GM23338 (cell line): ENCODE results near the gene CRYGA. TPM values are rescaled to one million over a fixed set of nuclear protein-coding genes. Genes with fewer than 3 reads are reported as not detected.
A peak's percentile ranks its signal among the peaks of the same experiment; 100 is the strongest.

Source experiments
- ATAC-seq: fragments of 200-7000 bp; cut with Tn5 transposase; 3 replicates; pipeline ENCODE4 v1.9.1; 2020
- DNase-seq: peaks from one replicate; pipeline ENCODE4 v3.0.0-alpha.2; 2015; ENCODE audit warnings: low spot score
- H2AFZ ChIP-seq: fragments of 200-600 bp; sonication (generic); 2 replicates; pipeline ENCODE4 v1.8.0; 2016; ENCODE audit warnings: antibody characterized with exemption, mild to moderate bottlenecking, moderate library complexity
- H3F3A ChIP-seq: fragments of 200-600 bp; sonication (generic); replicated peaks from 2 replicates; pipeline ENCODE4 v1.8.0; 2017; ENCODE audit warnings: antibody characterized with exemption, mixed run types, low read depth
- H3K27ac ChIP-seq: fragments of 200-600 bp; sonication (generic); 2 replicates; pipeline ENCODE4 v1.6.1; 2016; ENCODE audit warnings: low read depth
- H3K27me3 ChIP-seq: fragments of 200-600 bp; sonication (generic); 2 replicates; pipeline ENCODE4 v1.8.0; 2016; ENCODE audit warnings: mild to moderate bottlenecking, mixed run types, moderate library complexity; ENCODE audit not compliant: insufficient read depth
- H3K36me3 ChIP-seq: fragments of 200-600 bp; sonication (generic); 2 replicates; pipeline ENCODE4 v1.8.0; 2016; ENCODE audit warnings: mild to moderate bottlenecking; ENCODE audit not compliant: insufficient read depth
- H3K4me1 ChIP-seq: fragments of 200-600 bp; sonication (generic); 2 replicates; pipeline ENCODE4 v1.8.0; 2016; ENCODE audit warnings: mild to moderate bottlenecking, moderate library complexity; ENCODE audit not compliant: insufficient read depth
- H3K4me2 ChIP-seq: fragments of 200-600 bp; sonication (generic); 2 replicates; pipeline ENCODE4 v1.7.1; 2017; ENCODE audit warnings: mixed run types
- H3K4me3 ChIP-seq: fragments of 200-600 bp; sonication (generic); 2 replicates; pipeline ENCODE4 v1.6.1; 2016; ENCODE audit warnings: mixed run types
- H3K79me2 ChIP-seq: fragments of 200-600 bp; sonication (generic); replicated peaks from 2 replicates; pipeline ENCODE4 v1.8.0; 2017; ENCODE audit warnings: mild to moderate bottlenecking; ENCODE audit not compliant: insufficient read depth
- H3K9me2 ChIP-seq: fragments of 200-600 bp; sonication (generic); 2 replicates; pipeline ENCODE4 v1.8.0; 2017; ENCODE audit not compliant: insufficient read depth
- H4K20me1 ChIP-seq: fragments of 200-600 bp; sonication (generic); replicated peaks from 2 replicates; pipeline ENCODE4 v1.8.0; 2017; ENCODE audit warnings: mild to moderate bottlenecking; ENCODE audit not compliant: insufficient read depth
- H3K27ac Mint-ChIP-seq: 2 replicates; pipeline ENCODE4 v1.8.0; 2020; ENCODE audit warnings: inconsistent platforms, mild to moderate bottlenecking, moderate library complexity, mixed read lengths
- H3K27me3 Mint-ChIP-seq: 3 replicates; pipeline ENCODE4 v1.8.0; 2022; ENCODE audit warnings: low read depth, mild to moderate bottlenecking, moderate library complexity, mixed read lengths, inconsistent platforms; ENCODE audit not compliant: insufficient read depth, poor library complexity
- H3K36me3 Mint-ChIP-seq: 3 replicates; pipeline ENCODE4 v1.8.0; 2021; ENCODE audit warnings: low read depth, mild to moderate bottlenecking, inconsistent platforms, moderate library complexity, mixed read lengths
- H3K4me1 Mint-ChIP-seq: 3 replicates; pipeline ENCODE4 v1.8.0; 2020; ENCODE audit warnings: mild to moderate bottlenecking, inconsistent platforms, mixed read lengths
- H3K4me3 Mint-ChIP-seq: 3 replicates; pipeline ENCODE4 v1.8.0; 2021; ENCODE audit warnings: moderate library complexity, mild to moderate bottlenecking, inconsistent platforms, mixed read lengths
- H3K9me3 Mint-ChIP-seq: 3 replicates; pipeline ENCODE4 v1.8.0; 2020; ENCODE audit warnings: moderate library complexity, mild to moderate bottlenecking, inconsistent platforms, mixed read lengths
- CREB1 ChIP-seq: fragments of 250-450 bp; sonication (Bioruptor Pico); IDR thresholded peaks from 2 replicates; pipeline ENCODE4 v1.5.0; 2020; ENCODE audit warnings: low read depth, mild to moderate bottlenecking, moderate library complexity
- CTCF ChIP-seq, 2 experiments: fragments of 200-600 bp in 1 of 2; sonication (generic) in 1 of 2; conservative IDR thresholded peaks; 2 replicates each; pipeline versions ENCODE4 v1.5.1 to v1.6.1; 2016 to 2017; ENCODE audit warnings: antibody characterized with exemption in 2 of 2, low read depth in 2 of 2, mild to moderate bottlenecking in 2 of 2, moderate library complexity in 1 of 2
- NANOG ChIP-seq: IDR thresholded peaks from 2 replicates; pipeline ENCODE4 v1.6.1; 2016; ENCODE audit warnings: antibody characterized with exemption, borderline replicate concordance
- POLR2AphosphoS5 ChIP-seq: IDR thresholded peaks from 2 replicates; pipeline ENCODE4 v1.6.1; 2016; ENCODE audit warnings: antibody characterized with exemption, low read depth
- STAT1 ChIP-seq: IDR thresholded peaks from one replicate; pipeline ENCODE4 v1.6.1; 2016; ENCODE audit warnings: antibody characterized with exemption; ENCODE audit not compliant: unreplicated experiment
- ZNF114 ChIP-seq: fragments of 250-450 bp; sonication (Bioruptor Pico); IDR thresholded peaks from 2 replicates; pipeline ENCODE4 v1.5.0; 2020; ENCODE audit warnings: mild to moderate bottlenecking, moderate library complexity
- ZNF331 ChIP-seq: fragments of 250-450 bp; sonication (Bioruptor Pico); IDR thresholded peaks from 2 replicates; pipeline ENCODE4 v1.5.0; 2020; ENCODE audit warnings: low read depth, mild to moderate bottlenecking, moderate library complexity
- polyA plus RNA-seq: library from polyadenylated mRNA; unstranded; fragments of >200 nt; fragmentation: Nextera tagmentation; extraction: Ambion mirVana; gene quantifications from 2 replicates; pipeline ENCODE4 v1.2.1, GENCODE V29; 2016
- total RNA-seq: library from RNA; depleted of rRNA; stranded (reverse); fragments of >200 nt; shearing (Covaris generic); gene quantifications from 2 replicates; pipeline ENCODE4 v1.2.3, GENCODE V29; 2014
- TF ChIP-seq, protein P1 (sequence below): fragments of 250-450 bp; sonication (Bioruptor Pico); IDR thresholded peaks from 2 replicates; pipeline ENCODE4 v1.5.0; 2020; ENCODE audit warnings: mild to moderate bottlenecking, moderate library complexity
- TF ChIP-seq, protein P2 (sequence below): IDR thresholded peaks from 2 replicates; pipeline ENCODE4 v1.6.1; 2016; ENCODE audit warnings: antibody characterized with exemption
- TF ChIP-seq, protein P3 (sequence below): IDR thresholded peaks from one replicate; pipeline ENCODE4 v1.6.1; 2018; ENCODE audit warnings: antibody characterized with exemption; ENCODE audit not compliant: unreplicated experiment

The CRYGA gene
- total and polyA plus RNA-seq, 2 experiments from 2014 or later, result not detected

DNA sequence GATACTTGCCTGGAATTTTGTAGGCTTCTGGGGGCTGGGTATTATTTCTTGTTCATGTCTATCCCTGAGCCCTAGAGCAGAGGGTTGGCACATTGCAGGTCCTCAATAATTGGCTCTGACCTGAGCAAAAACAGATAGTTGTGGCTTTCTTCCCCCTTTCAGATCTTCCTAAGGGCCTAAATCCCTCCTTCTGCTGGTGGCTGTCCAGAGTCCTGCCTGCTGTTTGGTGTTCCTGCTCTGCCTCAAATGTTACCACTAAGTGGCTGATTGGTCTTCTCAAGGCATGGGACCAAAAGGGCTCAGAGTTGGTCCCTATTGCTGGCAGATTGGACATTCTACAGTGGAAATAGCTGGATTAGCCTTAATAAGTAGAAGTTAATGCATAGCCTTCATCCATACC, 16.4 kb downstream of the CRYGA start (continued):
- TF ChIP-seq, protein P1, sequence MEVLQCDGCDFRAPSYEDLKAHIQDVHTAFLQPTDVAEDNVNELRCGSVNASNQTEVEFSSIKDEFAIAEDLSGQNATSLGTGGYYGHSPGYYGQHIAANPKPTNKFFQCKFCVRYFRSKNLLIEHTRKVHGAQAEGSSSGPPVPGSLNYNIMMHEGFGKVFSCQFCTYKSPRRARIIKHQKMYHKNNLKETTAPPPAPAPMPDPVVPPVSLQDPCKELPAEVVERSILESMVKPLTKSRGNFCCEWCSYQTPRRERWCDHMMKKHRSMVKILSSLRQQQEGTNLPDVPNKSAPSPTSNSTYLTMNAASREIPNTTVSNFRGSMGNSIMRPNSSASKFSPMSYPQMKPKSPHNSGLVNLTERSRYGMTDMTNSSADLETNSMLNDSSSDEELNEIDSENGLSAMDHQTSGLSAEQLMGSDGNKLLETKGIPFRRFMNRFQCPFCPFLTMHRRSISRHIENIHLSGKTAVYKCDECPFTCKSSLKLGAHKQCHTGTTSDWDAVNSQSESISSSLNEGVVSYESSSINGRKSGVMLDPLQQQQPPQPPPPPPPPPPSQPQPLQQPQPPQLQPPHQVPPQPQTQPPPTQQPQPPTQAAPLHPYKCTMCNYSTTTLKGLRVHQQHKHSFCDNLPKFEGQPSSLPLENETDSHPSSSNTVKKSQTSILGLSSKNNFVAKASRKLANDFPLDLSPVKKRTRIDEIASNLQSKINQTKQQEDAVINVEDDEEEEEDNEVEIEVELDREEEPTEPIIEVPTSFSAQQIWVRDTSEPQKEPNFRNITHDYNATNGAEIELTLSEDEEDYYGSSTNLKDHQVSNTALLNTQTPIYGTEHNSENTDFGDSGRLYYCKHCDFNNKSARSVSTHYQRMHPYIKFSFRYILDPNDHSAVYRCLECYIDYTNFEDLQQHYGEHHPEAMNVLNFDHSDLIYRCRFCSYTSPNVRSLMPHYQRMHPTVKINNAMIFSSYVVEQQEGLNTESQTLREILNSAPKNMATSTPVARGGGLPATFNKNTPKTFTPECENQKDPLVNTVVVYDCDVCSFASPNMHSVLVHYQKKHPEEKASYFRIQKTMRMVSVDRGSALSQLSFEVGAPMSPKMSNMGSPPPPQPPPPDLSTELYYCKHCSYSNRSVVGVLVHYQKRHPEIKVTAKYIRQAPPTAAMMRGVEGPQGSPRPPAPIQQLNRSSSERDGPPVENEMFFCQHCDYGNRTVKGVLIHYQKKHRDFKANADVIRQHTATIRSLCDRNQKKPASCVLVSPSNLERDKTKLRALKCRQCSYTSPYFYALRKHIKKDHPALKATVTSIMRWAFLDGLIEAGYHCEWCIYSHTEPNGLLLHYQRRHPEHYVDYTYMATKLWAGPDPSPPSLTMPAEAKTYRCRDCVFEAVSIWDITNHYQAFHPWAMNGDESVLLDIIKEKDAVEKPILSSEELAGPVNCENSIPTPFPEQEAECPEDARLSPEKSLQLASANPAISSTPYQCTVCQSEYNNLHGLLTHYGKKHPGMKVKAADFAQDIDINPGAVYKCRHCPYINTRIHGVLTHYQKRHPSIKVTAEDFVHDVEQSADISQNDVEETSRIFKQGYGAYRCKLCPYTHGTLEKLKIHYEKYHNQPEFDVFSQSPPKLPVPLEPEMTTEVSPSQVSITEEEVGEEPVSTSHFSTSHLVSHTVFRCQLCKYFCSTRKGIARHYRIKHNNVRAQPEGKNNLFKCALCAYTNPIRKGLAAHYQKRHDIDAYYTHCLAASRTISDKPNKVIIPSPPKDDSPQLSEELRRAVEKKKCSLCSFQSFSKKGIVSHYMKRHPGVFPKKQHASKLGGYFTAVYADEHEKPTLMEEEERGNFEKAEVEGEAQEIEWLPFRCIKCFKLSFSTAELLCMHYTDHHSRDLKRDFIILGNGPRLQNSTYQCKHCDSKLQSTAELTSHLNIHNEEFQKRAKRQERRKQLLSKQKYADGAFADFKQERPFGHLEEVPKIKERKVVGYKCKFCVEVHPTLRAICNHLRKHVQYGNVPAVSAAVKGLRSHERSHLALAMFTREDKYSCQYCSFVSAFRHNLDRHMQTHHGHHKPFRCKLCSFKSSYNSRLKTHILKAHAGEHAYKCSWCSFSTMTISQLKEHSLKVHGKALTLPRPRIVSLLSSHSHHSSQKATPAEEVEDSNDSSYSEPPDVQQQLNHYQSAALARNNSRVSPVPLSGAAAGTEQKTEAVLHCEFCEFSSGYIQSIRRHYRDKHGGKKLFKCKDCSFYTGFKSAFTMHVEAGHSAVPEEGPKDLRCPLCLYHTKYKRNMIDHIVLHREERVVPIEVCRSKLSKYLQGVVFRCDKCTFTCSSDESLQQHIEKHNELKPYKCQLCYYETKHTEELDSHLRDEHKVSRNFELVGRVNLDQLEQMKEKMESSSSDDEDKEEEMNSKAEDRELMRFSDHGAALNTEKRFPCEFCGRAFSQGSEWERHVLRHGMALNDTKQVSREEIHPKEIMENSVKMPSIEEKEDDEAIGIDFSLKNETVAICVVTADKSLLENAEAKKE (CRISPR knock-in tag), result no peak

GRCh38 chr2:208146006-208146405, 17.4 kb downstream of the CRYGA start, which contains the start of gene CRYGB:
Gene CRYGB, minus strand, starts transcription at chr2:208146158. Its CDS starts 38 bp downstream, at chr2:208146120.
- Histone ChIP-seq H3K36me3 (no peaks in the 10 kb centered on the region), H4K20me1 (no peaks in the 10 kb centered on the region), H3K27me3 (no peaks in the 10 kb centered on the region), H3K79me2 (no peaks in the 10 kb centered on the region), H3K4me3 (no peak within 1 kb of the TSS), H3K27ac (no peak within 1 kb of the TSS), H3K4me2 (no peak within 1 kb of the TSS), H3K4me1 (peaks cover 38% of the 10 kb centered on the region), H2AFZ (peak within 1 kb of the TSS; percentile 95), H3K9me2 (0 out of 2 replicates have a peak, but pooled peaks cover 4% of the 10 kb centered on the region), H3F3A (no peaks in the 10 kb centered on the region)
- H3K27ac Mint-ChIP-seq, result no peak within 1 kb of the TSS
- DNase-seq (peak; percentile 20), ATAC-seq (peak; percentile 42; the same call in 2 of the 3 replicates)
- H3K36me3 Mint-ChIP-seq, result peaks cover 10% of the 10 kb centered on the region
- H3K4me1 Mint-ChIP-seq, result peaks cover 28% of the 10 kb centered on the region
- peaks cover 7% of the 10 kb centered on the region for H3K9me3 Mint-ChIP-seq
- H3K4me3 Mint-ChIP-seq, result no peak within 1 kb of the TSS
- peaks cover 5% of the 10 kb centered on the region for H3K27me3 Mint-ChIP-seq
- TF ChIP-seq CTCF (conservative IDR thresholded peaks at IDR 0.05; ENCODE audit: low read depth in 2 of 2) (no peak), ZNF114 (no peak), STAT1 (no peak), ZNF331 (no peak), CREB1 (no peak), POLR2AphosphoS5 (no peak), NANOG (no peak)
- TF ChIP-seq, protein P2, sequence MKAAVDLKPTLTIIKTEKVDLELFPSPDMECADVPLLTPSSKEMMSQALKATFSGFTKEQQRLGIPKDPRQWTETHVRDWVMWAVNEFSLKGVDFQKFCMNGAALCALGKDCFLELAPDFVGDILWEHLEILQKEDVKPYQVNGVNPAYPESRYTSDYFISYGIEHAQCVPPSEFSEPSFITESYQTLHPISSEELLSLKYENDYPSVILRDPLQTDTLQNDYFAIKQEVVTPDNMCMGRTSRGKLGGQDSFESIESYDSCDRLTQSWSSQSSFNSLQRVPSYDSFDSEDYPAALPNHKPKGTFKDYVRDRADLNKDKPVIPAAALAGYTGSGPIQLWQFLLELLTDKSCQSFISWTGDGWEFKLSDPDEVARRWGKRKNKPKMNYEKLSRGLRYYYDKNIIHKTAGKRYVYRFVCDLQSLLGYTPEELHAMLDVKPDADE, result no peak
- TF ChIP-seq, protein P3, sequence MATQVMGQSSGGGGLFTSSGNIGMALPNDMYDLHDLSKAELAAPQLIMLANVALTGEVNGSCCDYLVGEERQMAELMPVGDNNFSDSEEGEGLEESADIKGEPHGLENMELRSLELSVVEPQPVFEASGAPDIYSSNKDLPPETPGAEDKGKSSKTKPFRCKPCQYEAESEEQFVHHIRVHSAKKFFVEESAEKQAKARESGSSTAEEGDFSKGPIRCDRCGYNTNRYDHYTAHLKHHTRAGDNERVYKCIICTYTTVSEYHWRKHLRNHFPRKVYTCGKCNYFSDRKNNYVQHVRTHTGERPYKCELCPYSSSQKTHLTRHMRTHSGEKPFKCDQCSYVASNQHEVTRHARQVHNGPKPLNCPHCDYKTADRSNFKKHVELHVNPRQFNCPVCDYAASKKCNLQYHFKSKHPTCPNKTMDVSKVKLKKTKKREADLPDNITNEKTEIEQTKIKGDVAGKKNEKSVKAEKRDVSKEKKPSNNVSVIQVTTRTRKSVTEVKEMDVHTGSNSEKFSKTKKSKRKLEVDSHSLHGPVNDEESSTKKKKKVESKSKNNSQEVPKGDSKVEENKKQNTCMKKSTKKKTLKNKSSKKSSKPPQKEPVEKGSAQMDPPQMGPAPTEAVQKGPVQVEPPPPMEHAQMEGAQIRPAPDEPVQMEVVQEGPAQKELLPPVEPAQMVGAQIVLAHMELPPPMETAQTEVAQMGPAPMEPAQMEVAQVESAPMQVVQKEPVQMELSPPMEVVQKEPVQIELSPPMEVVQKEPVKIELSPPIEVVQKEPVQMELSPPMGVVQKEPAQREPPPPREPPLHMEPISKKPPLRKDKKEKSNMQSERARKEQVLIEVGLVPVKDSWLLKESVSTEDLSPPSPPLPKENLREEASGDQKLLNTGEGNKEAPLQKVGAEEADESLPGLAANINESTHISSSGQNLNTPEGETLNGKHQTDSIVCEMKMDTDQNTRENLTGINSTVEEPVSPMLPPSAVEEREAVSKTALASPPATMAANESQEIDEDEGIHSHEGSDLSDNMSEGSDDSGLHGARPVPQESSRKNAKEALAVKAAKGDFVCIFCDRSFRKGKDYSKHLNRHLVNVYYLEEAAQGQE, result no peak
